Measurements from ENCODE around the gene TPPP3. TPM values are rescaled to one million over a fixed set of nuclear protein-coding genes. Genes with fewer than 3 reads are reported as not detected.

Gene TPPP3
- total RNA-seq, 1 donor from 2014 or later: 29.7 TPM

GRCh38 chr16:67350324-67350723, 43.0 kb downstream of the TPPP3 start:
- ATAC-seq (no peak), DNase-seq (no peak)
- no peak for TF ChIP-seq CTCF (IDR thresholded peaks at IDR 0.05)
- Histone ChIP-seq H3K27ac (no peak overlapping the region), H3K27me3 (no peaks in the 10 kb centered on the region), H3K4me3 (no peak overlapping the region), H3K36me3 (no peaks in the 10 kb centered on the region), H3K9me3 (no peaks in the 10 kb centered on the region), H3K4me1 (peaks cover 6% of the 10 kb centered on the region)
- intact Hi-C loops (cut with DNase I): no loop called here

GRCh38 chr16:67349172-67349571, 44.1 kb downstream of the TPPP3 start:
- DNase-seq (no peak), ATAC-seq (peak; percentile 74)
- no peak overlapping the region for H3K27ac ChIP-seq
- intact Hi-C loops (cut with DNase I): no loop called here
- no peaks in the 10 kb centered on the region for H3K27me3 ChIP-seq
- H3K4me1 ChIP-seq: peaks cover 6% of the 10 kb centered on the region
- no peak overlapping the region for H3K4me3 ChIP-seq
- no peaks in the 10 kb centered on the region for H3K36me3 ChIP-seq
- TF ChIP-seq CTCF (IDR thresholded peaks at IDR 0.05): peak; percentile 57
- no peaks in the 10 kb centered on the region for H3K9me3 ChIP-seq

- ATAC-seq (no peak), DNase-seq (no peak)
- Histone ChIP-seq H3K4me3 (no peak overlapping the region), H3K4me1 (peaks cover 6% of the 10 kb centered on the region), H3K27ac (peak overlapping the region; percentile 68), H3K27me3 (no peaks in the 10 kb centered on the region), H3K36me3 (no peaks in the 10 kb centered on the region), H3K9me3 (no peaks in the 10 kb centered on the region)
- intact Hi-C loops (cut with DNase I): no loop called here
- no peak for TF ChIP-seq CTCF (IDR thresholded peaks at IDR 0.05)
Observed at GRCh38 chr16:67346341-67346740, 47.0 kb downstream of the TPPP3 start.

GRCh38 chr16:67345401-67345800, 47.9 kb downstream of the TPPP3 start:
- DNase-seq (no peak), ATAC-seq (peak; percentile 66)
- H3K27ac ChIP-seq: peak overlapping the region; percentile 47
- no peaks in the 10 kb centered on the region for H3K36me3 ChIP-seq
- H3K27me3 ChIP-seq: no peaks in the 10 kb centered on the region
- TF ChIP-seq CTCF (IDR thresholded peaks at IDR 0.05): no peak
- no peak overlapping the region for H3K4me3 ChIP-seq
- no peaks in the 10 kb centered on the region for H3K9me3 ChIP-seq
- intact Hi-C loops (cut with DNase I): no loop called here
- peaks cover 6% of the 10 kb centered on the region for H3K4me1 ChIP-seq

GRCh38 chr16:67342616-67343015, 50.7 kb downstream of the TPPP3 start:
- intact Hi-C loops (cut with DNase I): no loop called here
- DNase-seq (no peak), ATAC-seq (no peak)
- no peak overlapping the region for H3K4me3 ChIP-seq
- no peak for TF ChIP-seq CTCF (IDR thresholded peaks at IDR 0.05)
- H3K27me3 ChIP-seq: no peaks in the 10 kb centered on the region
- no peak overlapping the region for H3K27ac ChIP-seq
- no peaks in the 10 kb centered on the region for H3K9me3 ChIP-seq
- no peaks in the 10 kb centered on the region for H3K36me3 ChIP-seq
- H3K4me1 ChIP-seq: peaks cover 6% of the 10 kb centered on the region

GRCh38 chr16:67341250-67341649, 52.0 kb downstream of the TPPP3 start:
- peaks cover 6% of the 10 kb centered on the region for H3K4me1 ChIP-seq
- no peak overlapping the region for H3K4me3 ChIP-seq
- DNase-seq: no peak
- H3K36me3 ChIP-seq: no peaks in the 10 kb centered on the region
- no peak for TF ChIP-seq CTCF (IDR thresholded peaks at IDR 0.05)
- H3K9me3 ChIP-seq: no peaks in the 10 kb centered on the region
- no peak for ATAC-seq
- intact Hi-C loops (cut with DNase I): no loop called here
- no peak overlapping the region for H3K27ac ChIP-seq
- H3K27me3 ChIP-seq: no peaks in the 10 kb centered on the region
